Activated naive CD4-positive, alpha-beta T cell treated with anti-CD3 and anti-CD28 coated beads, Interleukin-2, amount 50 U/mL, for 72 hours (primary cell): Measurements from ENCODE around the gene SYNGR4. TPM values are rescaled to one million over a fixed set of nuclear protein-coding genes. Genes with fewer than 3 reads are reported as not detected.
A peak's percentile ranks its signal among the peaks of the same experiment; 100 is the strongest.
"Not testable (repeated sequence)": the region's sequence is repeated elsewhere in the genome, so short reads cannot be mapped to it uniquely, and the experiment has no call there.

Experiments used
- ATAC-seq, 2 donors: fragments of 150-1000 bp; cut with Tn5 transposase; 2 replicates each; pipeline ENCODE4 v1.10.0; 2021; ENCODE audit warnings: mild to moderate bottlenecking in 2 of 2, moderate library complexity in 2 of 2
- DNase-seq, 2 donors: peaks; one replicate each; pipeline ENCODE4 v3.0.0; 2021 to 2022; ENCODE audit warnings: low spot score in 2 of 2
- H3K27ac Mint-ChIP-seq, 2 donors: one replicate each; pipeline ENCODE4 v1.8.0; 2022; ENCODE audit warnings: mild to moderate bottlenecking in 2 of 2, mixed read lengths in 2 of 2
- H3K36me3 Mint-ChIP-seq, 2 donors: one replicate each; pipeline ENCODE4 v1.8.0; 2022; ENCODE audit warnings: mixed read lengths in 2 of 2
- H3K9me3 Mint-ChIP-seq, 2 donors: one replicate each; pipeline ENCODE4 v1.8.0; 2022; ENCODE audit warnings: mixed read lengths in 2 of 2
- total RNA-seq, 2 donors: library from RNA; stranded (reverse); gene quantifications; one replicate each; pipeline ENCODE4 v1.2.3, GENCODE V29; 2022

The SYNGR4 gene
- total RNA-seq, 2 donors from 2014 or later, result 0.41 TPM; not detected in 1

GRCh38 chr19:48355365-48355954 lies 8.7 kb upstream of the SYNGR4 start:
- H3K9me3 Mint-ChIP-seq, result no peaks in the 10 kb centered on the region
- ATAC-seq (no peak), DNase-seq (no peak)
- H3K27ac Mint-ChIP-seq, result peak overlapping the region in 1 of 2 donors; percentile 50
- no peaks in the 10 kb centered on the region for H3K36me3 Mint-ChIP-seq

GRCh38 chr19:48359123-48359522 lies 5.0 kb upstream of the SYNGR4 start:
- Mint-ChIP-seq H3K36me3 (peaks cover 0 to 11% of the 10 kb centered on the region in 2 donors), H3K9me3 (no peaks in the 10 kb centered on the region), H3K27ac (no peak overlapping the region)
- DNase-seq (no peak), ATAC-seq (no peak)

- ATAC-seq (no peak), DNase-seq (no peak)
- Mint-ChIP-seq H3K9me3 (no peaks in the 10 kb centered on the region), H3K27ac (peak overlapping the region in 1 of 2 donors; percentile 95), H3K36me3 (peaks cover 0 to 11% of the 10 kb centered on the region in 2 donors)
These were observed 2.3 kb upstream of the SYNGR4 start for GRCh38 chr19:48361912-48362311.

- Mint-ChIP-seq H3K9me3 (no peaks in the 10 kb centered on the region), H3K27ac (peak overlapping the region; percentile 95 to 98), H3K36me3 (peaks cover 0 to 11% of the 10 kb centered on the region in 2 donors)
- peak; percentile 89 to 90 for DNase-seq
- peak; percentile 74 to 78 for ATAC-seq
These were observed 1.3 kb upstream of the SYNGR4 start for GRCh38 chr19:48362716-48363499.

- DNase-seq (no peak), ATAC-seq (peak; percentile 4 to 23)
- Mint-ChIP-seq H3K36me3 (peaks cover 0 to 11% of the 10 kb centered on the region in 2 donors), H3K27ac (peak overlapping the region; percentile 95 to 98), H3K9me3 (no peaks in the 10 kb centered on the region)
These were observed 712 bp upstream of the SYNGR4 start for GRCh38 chr19:48363500-48363809.

GRCh38 chr19:48364598-48365348 lies 606 bp downstream of the SYNGR4 start:
- Mint-ChIP-seq H3K9me3 (no peaks in the 10 kb centered on the region), H3K27ac (peak overlapping the region; percentile 82 to 95), H3K36me3 (peaks cover 0 to 11% of the 10 kb centered on the region in 2 donors)
- ATAC-seq (no peak), DNase-seq (peak in 1 of 2 donors; percentile 64)

GRCh38 chr19:48365602-48366001 lies 1.4 kb downstream of the SYNGR4 start:
- H3K27ac Mint-ChIP-seq, result peak overlapping the region in 1 of 2 donors; percentile 95
- peaks cover 0 to 11% of the 10 kb centered on the region in 2 donors for H3K36me3 Mint-ChIP-seq
- H3K9me3 Mint-ChIP-seq, result no peaks in the 10 kb centered on the region
- ATAC-seq (no peak), DNase-seq (no peak)

GRCh38 chr19:48367855-48368254 lies 3.7 kb downstream of the SYNGR4 start:
- DNase-seq, result no peak
- Mint-ChIP-seq H3K36me3 (peaks cover 0 to 9% of the 10 kb centered on the region in 2 donors), H3K9me3 (no peaks in the 10 kb centered on the region), H3K27ac (peak overlapping the region in 1 of 2 donors; percentile 14)
- no peak for ATAC-seq

GRCh38 chr19:48368936-48369335 lies 4.8 kb downstream of the SYNGR4 start:
- no peaks in the 10 kb centered on the region for H3K9me3 Mint-ChIP-seq
- ATAC-seq (no peak), DNase-seq (no peak)
- H3K27ac Mint-ChIP-seq, result no peak overlapping the region
- H3K36me3 Mint-ChIP-seq, result no peaks in the 10 kb centered on the region

- DNase-seq, result no peak
- no peaks in the 10 kb centered on the region for H3K9me3 Mint-ChIP-seq
- ATAC-seq, result no peak
- H3K36me3 Mint-ChIP-seq, result no peaks in the 10 kb centered on the region
- H3K27ac Mint-ChIP-seq, result no peak overlapping the region
These were observed 6.8 kb downstream of the SYNGR4 start for GRCh38 chr19:48370955-48371354.

- no peaks in the 10 kb centered on the region for H3K36me3 Mint-ChIP-seq
- DNase-seq (no peak), ATAC-seq (no peak)
These were observed 7.2 kb downstream of the SYNGR4 start for GRCh38 chr19:48371367-48371766.

GRCh38 chr19:48371771-48372170 lies 7.6 kb downstream of the SYNGR4 start:
- not testable (repeated sequence) for ATAC-seq, H3K36me3 Mint-ChIP-seq, H3K27ac Mint-ChIP-seq, DNase-seq, H3K9me3 Mint-ChIP-seq

More at GRCh38 chr19:48371367-48371766, 7.2 kb downstream of the SYNGR4 start:
- H3K27ac Mint-ChIP-seq, result no peak overlapping the region
- H3K9me3 Mint-ChIP-seq, result no peaks in the 10 kb centered on the region

- Mint-ChIP-seq H3K9me3 (no peaks in the 10 kb centered on the region), H3K27ac (peak overlapping the region; percentile 29 to 47), H3K36me3 (no peaks in the 10 kb centered on the region)
- ATAC-seq (no peak), DNase-seq (no peak)
These were observed 8.7 kb downstream of the SYNGR4 start for GRCh38 chr19:48372904-48373303.

GRCh38 chr19:48373567-48373966 lies 9.4 kb downstream of the SYNGR4 start:
- Mint-ChIP-seq H3K36me3 (no peaks in the 10 kb centered on the region), H3K9me3 (no peaks in the 10 kb centered on the region), H3K27ac (peak overlapping the region in 1 of 2 donors; percentile 29)
- DNase-seq, result no peak
- no peak for ATAC-seq

- Mint-ChIP-seq H3K36me3 (no peaks in the 10 kb centered on the region), H3K27ac (no peak overlapping the region), H3K9me3 (no peaks in the 10 kb centered on the region)
- DNase-seq (no peak), ATAC-seq (peak in 1 of 2 donors; percentile 18)
These were observed 14.0 kb downstream of the SYNGR4 start for GRCh38 chr19:48378194-48378570.

GRCh38 chr19:48379058-48379457 lies 14.9 kb downstream of the SYNGR4 start:
- ATAC-seq, result no peak
- Mint-ChIP-seq H3K9me3 (no peaks in the 10 kb centered on the region), H3K27ac (no peak overlapping the region), H3K36me3 (peaks cover 0 to 3% of the 10 kb centered on the region in 2 donors)
- DNase-seq, result no peak
